ENCODE results near the gene RPL22L1. TPM values are rescaled to one million over a fixed set of nuclear protein-coding genes. Genes with fewer than 3 reads are reported as not detected.

RPL22L1 gene
- total RNA-seq, 4 donors from 2014 or later = 41.6 to 164 (median 63.9) TPM

- TF ChIP-seq CTCF (IDR thresholded peaks at IDR 0.05; ENCODE audit: low read depth) = no peak
These were observed 17.7 kb downstream of the RPL22L1 start for GRCh38 chr3:170852324-170852723.

- TF ChIP-seq CTCF (IDR thresholded peaks at IDR 0.05; ENCODE audit: low read depth) = no peak
These were observed 21.6 kb downstream of the RPL22L1 start for GRCh38 chr3:170848292-170848917.

- TF ChIP-seq CTCF (IDR thresholded peaks at IDR 0.05; ENCODE audit: low read depth) = no peak
These were observed 25.6 kb downstream of the RPL22L1 start for GRCh38 chr3:170844377-170844776.

GRCh38 chr3:170840291-170840859, 29.6 kb downstream of the RPL22L1 start:
- TF ChIP-seq CTCF (IDR thresholded peaks at IDR 0.05; ENCODE audit: low read depth) = no peak

GRCh38 chr3:170839518-170840100, 30.4 kb downstream of the RPL22L1 start:
- no peak for TF ChIP-seq CTCF (IDR thresholded peaks at IDR 0.05; ENCODE audit: low read depth)

GRCh38 chr3:170836491-170836890, 33.5 kb downstream of the RPL22L1 start:
- TF ChIP-seq CTCF (IDR thresholded peaks at IDR 0.05; ENCODE audit: low read depth) = no peak

GRCh38 chr3:170835336-170835735, 34.7 kb downstream of the RPL22L1 start:
- no peak for TF ChIP-seq CTCF (IDR thresholded peaks at IDR 0.05; ENCODE audit: low read depth)

Data from subcutaneous adipose tissue (tissue), 4 donors.